ENCODE data around the gene USP20. TPM values are rescaled to one million over a fixed set of nuclear protein-coding genes. Genes with fewer than 3 reads are reported as not detected.

The USP20 gene
- total RNA-seq, 1 experiment from 2014 or later = 16.8 TPM

- no TSS peak for BruUV-seq (replicated peaks)
- Histone ChIP-seq H3K36me3 (ENCODE audit: control insufficient read depth in 1 of 2, insufficient read depth in 2 of 2, low read length in 2 of 2) (peaks cover 0 to 5% of the 10 kb centered on the region in 2 experiments; a peak in 2 of 4 replicates), H3K4me1 (ENCODE audit: control insufficient read depth in 1 of 2, insufficient read depth in 2 of 2, low read length in 2 of 2) (peaks cover 4 to 8% of the 10 kb centered on the region in 2 experiments; a peak in 3 of 4 replicates), H3K9ac (ENCODE audit: low read length) (peak overlapping the region; percentile 73), H4K20me1 (ENCODE audit: insufficient read depth) (no peaks in the 10 kb centered on the region), H3K27ac (ENCODE audit: low read depth, low read length) (peak overlapping the region; percentile 39; the same call in 1 of the 2 replicates), H3K4me2 (ENCODE audit: low read length) (peak overlapping the region; percentile 84), H2AFZ (ENCODE audit: low read depth, low read length, poor library complexity, severe bottlenecking) (no peak overlapping the region), H3K79me2 (ENCODE audit: insufficient read depth, low read length) (peaks cover 17% of the 10 kb centered on the region; the same call in 1 of the 2 replicates), H3K4me3 (replicated peaks in 1 of 2; ENCODE audit: low read depth in 1 of 2, low read length in 2 of 2) (peak overlapping the region; percentile 76 to 88), H3K27me3 (ENCODE audit: insufficient read depth, low read length) (no peaks in the 10 kb centered on the region), H3K9me2 (ENCODE audit: insufficient read depth) (no peaks in the 10 kb centered on the region), H3K9me3 (ENCODE audit: control insufficient read depth in 1 of 2, insufficient read depth in 1 of 2, low read depth in 1 of 2, low read length in 2 of 2) (no peaks in the 10 kb centered on the region)
- DNase-seq (ENCODE audit: low read depth, low spot score) (no peak), ATAC-seq (0 out of 2 replicates have a peak, but pooled peaks have one; percentile 4)
- intact Hi-C loops (cut with micrococcal nuclease) = no loop called here
- CTCF ChIA-PET = no interaction called here
- RAD21 ChIA-PET (ENCODE audit: low non-redundant PET in 1 of 2, low total read pairs in 2 of 2, uncharacterized antibody in 2 of 2, unreplicated experiment in 2 of 2) = no interaction called here
- POLR2A ChIA-PET = no interaction called here
- TF ChIP-seq SIN3A (IDR thresholded peaks at IDR 0.05; ENCODE audit: low read depth) (0 out of 2 replicates have a peak, but pooled peaks have one; percentile 9), EGR1 (IDR thresholded peaks at IDR 0.05; ENCODE audit: low read depth) (no peak)
Measured at GRCh38 chr9:129803676-129804060, 31.6 kb upstream of the USP20 start.

GRCh38 chr9:129806061-129806460, 29.2 kb upstream of the USP20 start:
- Histone ChIP-seq H2AFZ (ENCODE audit: low read depth, low read length, poor library complexity, severe bottlenecking) (no peak overlapping the region), H3K9ac (ENCODE audit: low read length) (no peak overlapping the region), H3K9me2 (ENCODE audit: insufficient read depth) (no peaks in the 10 kb centered on the region), H3K9me3 (ENCODE audit: control insufficient read depth in 1 of 2, insufficient read depth in 1 of 2, low read depth in 1 of 2, low read length in 2 of 2) (no peaks in the 10 kb centered on the region), H3K4me1 (ENCODE audit: control insufficient read depth in 1 of 2, insufficient read depth in 2 of 2, low read length in 2 of 2) (peaks cover 4 to 8% of the 10 kb centered on the region in 2 experiments; a peak in 3 of 4 replicates), H3K4me2 (ENCODE audit: low read length) (no peak overlapping the region), H4K20me1 (ENCODE audit: insufficient read depth) (no peaks in the 10 kb centered on the region), H3K27ac (ENCODE audit: low read depth, low read length) (no peak overlapping the region), H3K79me2 (ENCODE audit: insufficient read depth, low read length) (peaks cover 17% of the 10 kb centered on the region; the same call in 1 of the 2 replicates), H3K36me3 (ENCODE audit: control insufficient read depth in 1 of 2, insufficient read depth in 2 of 2, low read length in 2 of 2) (peaks cover 6 to 10% of the 10 kb centered on the region in 2 experiments; a peak in 3 of 4 replicates), H3K27me3 (ENCODE audit: insufficient read depth, low read length) (no peaks in the 10 kb centered on the region), H3K4me3 (replicated peaks in 1 of 2; ENCODE audit: low read depth in 1 of 2, low read length in 2 of 2) (no peak overlapping the region)
- intact Hi-C loops (cut with micrococcal nuclease) = no loop called here
- ChIA-PET POLR2A (no interaction called here), CTCF (no interaction called here), RAD21 (ENCODE audit: low non-redundant PET in 1 of 2, low total read pairs in 2 of 2, uncharacterized antibody in 2 of 2, unreplicated experiment in 2 of 2) (no interaction called here)
- TF ChIP-seq REST (IDR thresholded peaks at IDR 0.05; ENCODE audit: low read depth) = no peak
- TF ChIP-seq CTCF (IDR thresholded peaks at IDR 0.05 in 2 of 3, conservative IDR thresholded peaks at IDR 0.05 in 1 of 3; ENCODE audit: borderline replicate concordance in 1 of 3, insufficient read depth in 1 of 3, low read depth in 2 of 3, low read length in 2 of 3) = no peak
- no peak for TF ChIP-seq RAD21 (IDR thresholded peaks at IDR 0.05; ENCODE audit: low read depth)
- no peak for TF ChIP-seq SP1 (IDR thresholded peaks at IDR 0.05; ENCODE audit: low read depth)
- no peak for TF ChIP-seq ZNF274 (IDR thresholded peaks at IDR 0.05; ENCODE audit: low read depth, low read length)
- TF ChIP-seq POLR2A (IDR thresholded peaks at IDR 0.05; ENCODE audit: borderline replicate concordance, extremely low read depth, insufficient read depth, insufficient read length) = no peak
- TF ChIP-seq MAX (IDR thresholded peaks at IDR 0.05) = no peak
- no peak for TF ChIP-seq JUND (IDR thresholded peaks at IDR 0.05)
- no peak for TF ChIP-seq EZH2 (IDR thresholded peaks at IDR 0.05)
- no peak for ATAC-seq
- BruUV-seq (replicated peaks) = no TSS peak
- no peak for DNase-seq (ENCODE audit: low read depth, low spot score)

Data from HCT116 (cell line).